Loucy (cell line): ENCODE data around the gene CD82.
"Not testable (repeated sequence)": the region's sequence is repeated elsewhere in the genome, so short reads cannot be mapped to it uniquely, and the experiment has no call there.

Experiments used
- H2AFZ ChIP-seq: fragments of 200-600 bp; sonication (generic); 2 replicates; pipeline ENCODE4 v1.6.0; 2016; ENCODE audit warnings: antibody characterized with exemption, mild to moderate bottlenecking, low read length, moderate library complexity
- H3F3A ChIP-seq: fragments of 200-600 bp; 2 replicates; pipeline ENCODE4 v1.6.0; 2016; ENCODE audit warnings: antibody characterized with exemption, low read depth, mild to moderate bottlenecking
- H3K27me3 ChIP-seq: fragments of 200-600 bp; sonication (generic); 2 replicates; pipeline ENCODE4 v1.6.1; 2014; ENCODE audit warnings: low read length, mild to moderate bottlenecking; ENCODE audit not compliant: insufficient read depth, poor library complexity, severe bottlenecking
- H3K36me3 ChIP-seq: fragments of 200-600 bp; sonication (generic); 2 replicates; pipeline ENCODE4 v1.6.1; 2016; ENCODE audit warnings: low read length; ENCODE audit not compliant: insufficient read depth
- H3K4me1 ChIP-seq: fragments of 200-600 bp; sonication (generic); 2 replicates; pipeline ENCODE4 v1.5.1; 2014; ENCODE audit warnings: low read length, mild to moderate bottlenecking; ENCODE audit not compliant: insufficient read depth, poor library complexity, severe bottlenecking
- H3K4me2 ChIP-seq: fragments of 200-600 bp; sonication (generic); 2 replicates; pipeline ENCODE4 v1.6.0; 2014; ENCODE audit warnings: antibody characterized with exemption, low read length, low read depth, mild to moderate bottlenecking; ENCODE audit not compliant: poor library complexity, severe bottlenecking
- H3K4me3 ChIP-seq: fragments of 200-600 bp; sonication (generic); 2 replicates; pipeline ENCODE4 v1.5.1; 2014; ENCODE audit warnings: low read length, mild to moderate bottlenecking, mixed read lengths; ENCODE audit not compliant: poor library complexity, severe bottlenecking
- H3K79me2 ChIP-seq: fragments of 200-600 bp; sonication (generic); 2 replicates; pipeline ENCODE4 v1.6.1; 2014; ENCODE audit warnings: low read length; ENCODE audit not compliant: insufficient read depth
- H3K9ac ChIP-seq: fragments of 200-600 bp; sonication (generic); 2 replicates; pipeline ENCODE4 v1.6.0; 2014; ENCODE audit warnings: mild to moderate bottlenecking, low read depth, low read length, moderate library complexity; ENCODE audit not compliant: poor library complexity, severe bottlenecking
- H3K9me2 ChIP-seq: fragments of 200-600 bp; sonication (generic); replicated peaks from 2 replicates; pipeline ENCODE4 v1.6.1; 2016; ENCODE audit warnings: low read depth, low read length, mixed read lengths
- H3K9me3 ChIP-seq: fragments of 200-600 bp; sonication (generic); 2 replicates; pipeline ENCODE4 v1.6.1; 2014; ENCODE audit warnings: mild to moderate bottlenecking, antibody characterized with exemption, low read length, low read depth; ENCODE audit not compliant: insufficient read depth
- H4K20me1 ChIP-seq: fragments of 200-600 bp; sonication (generic); 2 replicates; pipeline ENCODE4 v1.6.0; 2014; ENCODE audit warnings: antibody characterized with exemption, low read length, mild to moderate bottlenecking; ENCODE audit not compliant: insufficient read depth, poor library complexity, severe bottlenecking
- EZH2phosphoT487 ChIP-seq: fragments of 200-600 bp; IDR thresholded peaks from 2 replicates; pipeline ENCODE4 v1.6.1; 2018; ENCODE audit warnings: antibody characterized with exemption, mild to moderate bottlenecking, moderate library complexity, borderline replicate concordance
- TF ChIP-seq, protein P1 (sequence below): fragments of 200-600 bp; sonication (generic); conservative IDR thresholded peaks from 2 replicates; pipeline ENCODE4 v1.5.1; 2014; ENCODE audit warnings: mild to moderate bottlenecking, antibody characterized with exemption, low read length

Gene CD82

DNA sequence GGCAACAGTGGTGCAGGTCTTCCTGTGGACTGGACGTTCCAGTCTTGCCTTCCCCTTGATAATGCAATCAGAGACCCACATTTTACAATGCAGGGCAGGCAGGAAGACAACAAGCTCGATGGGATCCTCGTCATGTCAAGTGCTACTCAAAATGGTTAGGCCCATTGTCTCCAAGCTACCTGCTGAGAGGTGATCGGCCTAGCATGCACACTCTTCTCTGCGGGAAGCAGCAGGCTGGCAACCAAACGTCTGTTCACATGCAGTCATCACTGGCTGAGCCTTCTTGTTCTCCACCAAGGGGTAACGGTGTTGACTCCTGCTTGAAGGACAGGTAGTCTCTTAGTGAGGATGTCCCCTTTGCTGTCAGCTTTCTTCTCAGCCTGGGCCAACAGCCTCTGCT is 25.5 kb upstream of the CD82 start:
- TF ChIP-seq, protein P1, sequence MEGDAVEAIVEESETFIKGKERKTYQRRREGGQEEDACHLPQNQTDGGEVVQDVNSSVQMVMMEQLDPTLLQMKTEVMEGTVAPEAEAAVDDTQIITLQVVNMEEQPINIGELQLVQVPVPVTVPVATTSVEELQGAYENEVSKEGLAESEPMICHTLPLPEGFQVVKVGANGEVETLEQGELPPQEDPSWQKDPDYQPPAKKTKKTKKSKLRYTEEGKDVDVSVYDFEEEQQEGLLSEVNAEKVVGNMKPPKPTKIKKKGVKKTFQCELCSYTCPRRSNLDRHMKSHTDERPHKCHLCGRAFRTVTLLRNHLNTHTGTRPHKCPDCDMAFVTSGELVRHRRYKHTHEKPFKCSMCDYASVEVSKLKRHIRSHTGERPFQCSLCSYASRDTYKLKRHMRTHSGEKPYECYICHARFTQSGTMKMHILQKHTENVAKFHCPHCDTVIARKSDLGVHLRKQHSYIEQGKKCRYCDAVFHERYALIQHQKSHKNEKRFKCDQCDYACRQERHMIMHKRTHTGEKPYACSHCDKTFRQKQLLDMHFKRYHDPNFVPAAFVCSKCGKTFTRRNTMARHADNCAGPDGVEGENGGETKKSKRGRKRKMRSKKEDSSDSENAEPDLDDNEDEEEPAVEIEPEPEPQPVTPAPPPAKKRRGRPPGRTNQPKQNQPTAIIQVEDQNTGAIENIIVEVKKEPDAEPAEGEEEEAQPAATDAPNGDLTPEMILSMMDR, result no peak
- TF ChIP-seq EZH2phosphoT487, result no peak
- H3K9me2 ChIP-seq, result no peaks in the 10 kb centered on the region
- H3K4me2 ChIP-seq, result no peak overlapping the region
- H3K9me3 ChIP-seq, result no peaks in the 10 kb centered on the region
- H3K4me3 ChIP-seq, result no peak overlapping the region
- no peaks in the 10 kb centered on the region for H3K4me1 ChIP-seq
- H2AFZ ChIP-seq, result no peak overlapping the region
- no peaks in the 10 kb centered on the region for H3F3A ChIP-seq
- no peak overlapping the region for H3K9ac ChIP-seq
- no peaks in the 10 kb centered on the region for H3K36me3 ChIP-seq
- H3K79me2 ChIP-seq, result no peaks in the 10 kb centered on the region
- no peaks in the 10 kb centered on the region for H4K20me1 ChIP-seq
- no peaks in the 10 kb centered on the region for H3K27me3 ChIP-seq

DNA sequence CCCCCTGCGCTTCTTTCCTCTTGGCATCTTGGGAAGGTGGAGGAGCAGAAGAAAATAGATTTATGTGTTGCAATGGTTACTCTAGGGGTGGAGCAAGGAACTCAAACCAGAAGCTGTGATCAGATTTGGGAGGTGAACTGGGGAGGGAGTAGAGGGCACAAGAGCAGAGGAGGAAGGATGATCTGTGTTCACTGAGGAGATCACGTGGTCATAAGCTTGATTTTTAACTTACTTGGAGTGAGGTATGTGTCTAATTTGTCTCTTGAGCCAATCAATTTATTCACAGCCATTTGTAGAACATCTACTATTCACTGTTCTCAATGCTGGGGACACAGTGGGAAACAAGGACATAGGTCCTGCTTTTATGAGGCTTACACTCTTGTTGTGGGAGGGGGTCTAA is 24.8 kb upstream of the CD82 start:
- no peak overlapping the region for H3K9ac ChIP-seq

DNA sequence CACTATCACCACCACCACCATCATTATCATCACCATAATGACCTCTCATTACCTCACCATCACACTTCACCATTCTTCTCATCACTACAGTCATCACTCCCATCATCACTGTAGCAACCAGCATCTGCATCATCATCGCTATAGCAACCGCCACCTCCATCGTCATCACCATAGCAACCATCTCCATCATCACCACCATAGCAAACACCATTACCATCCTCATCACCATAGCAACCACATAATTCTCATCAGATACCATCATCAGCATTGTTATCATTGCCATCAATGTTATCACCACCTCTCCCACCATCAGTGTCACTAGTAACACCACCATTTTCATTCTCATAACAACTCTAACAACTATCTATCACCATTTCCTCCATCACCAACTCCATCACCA is 23.1 kb upstream of the CD82 start:
- Histone ChIP-seq H3F3A (no peaks in the 10 kb centered on the region), H3K36me3 (no peaks in the 10 kb centered on the region), H3K4me2 (no peak overlapping the region), H3K9ac (no peak overlapping the region), H3K4me3 (no peak overlapping the region), H2AFZ (no peak overlapping the region), H3K79me2 (no peaks in the 10 kb centered on the region), H3K27me3 (no peaks in the 10 kb centered on the region), H3K9me2 (no peaks in the 10 kb centered on the region), H4K20me1 (no peaks in the 10 kb centered on the region), H3K4me1 (no peaks in the 10 kb centered on the region), H3K9me3 (no peaks in the 10 kb centered on the region)
- TF ChIP-seq, protein P1, result no peak
- TF ChIP-seq EZH2phosphoT487, result no peak

More for the DNA sequence above, 24.8 kb upstream of the CD82 start:
- H3F3A ChIP-seq, result no peaks in the 10 kb centered on the region
- no peaks in the 10 kb centered on the region for H3K79me2 ChIP-seq
- H3K36me3 ChIP-seq, result no peaks in the 10 kb centered on the region
- H3K4me2 ChIP-seq, result no peak overlapping the region
- no peaks in the 10 kb centered on the region for H4K20me1 ChIP-seq
- H3K9me3 ChIP-seq, result no peaks in the 10 kb centered on the region
- H3K27me3 ChIP-seq, result no peaks in the 10 kb centered on the region
- no peaks in the 10 kb centered on the region for H3K4me1 ChIP-seq
- H3K9me2 ChIP-seq, result no peaks in the 10 kb centered on the region
- H2AFZ ChIP-seq, result no peak overlapping the region
- no peak overlapping the region for H3K4me3 ChIP-seq
- no peak for TF ChIP-seq EZH2phosphoT487
- TF ChIP-seq, protein P1, result no peak

DNA sequence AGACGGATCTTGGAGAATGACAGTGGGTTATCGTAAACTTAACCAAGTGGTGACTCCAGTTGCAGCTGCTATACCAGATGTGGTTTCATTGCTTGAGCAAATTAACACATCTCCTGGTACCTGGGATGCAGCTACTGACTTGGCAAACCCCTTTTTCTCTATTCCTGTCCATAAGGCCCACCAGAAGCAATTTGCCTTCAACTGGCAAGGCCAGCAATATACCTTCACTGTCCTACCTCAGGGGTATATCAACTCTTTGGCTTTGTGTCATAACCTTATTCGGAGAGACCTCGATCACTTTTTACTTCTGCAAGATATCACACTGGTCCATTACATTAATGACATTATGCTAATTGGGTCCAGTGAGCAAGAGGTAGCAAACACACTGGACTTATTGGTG is 18.5 kb upstream of the CD82 start:
- H3K4me3 ChIP-seq, H2AFZ ChIP-seq, H3K27me3 ChIP-seq, H3K36me3 ChIP-seq, H3K79me2 ChIP-seq, H3K4me1 ChIP-seq, H3K9me2 ChIP-seq, H4K20me1 ChIP-seq, H3F3A ChIP-seq, H3K4me2 ChIP-seq, H3K9me3 ChIP-seq, H3K9ac ChIP-seq: not testable (repeated sequence)

DNA sequence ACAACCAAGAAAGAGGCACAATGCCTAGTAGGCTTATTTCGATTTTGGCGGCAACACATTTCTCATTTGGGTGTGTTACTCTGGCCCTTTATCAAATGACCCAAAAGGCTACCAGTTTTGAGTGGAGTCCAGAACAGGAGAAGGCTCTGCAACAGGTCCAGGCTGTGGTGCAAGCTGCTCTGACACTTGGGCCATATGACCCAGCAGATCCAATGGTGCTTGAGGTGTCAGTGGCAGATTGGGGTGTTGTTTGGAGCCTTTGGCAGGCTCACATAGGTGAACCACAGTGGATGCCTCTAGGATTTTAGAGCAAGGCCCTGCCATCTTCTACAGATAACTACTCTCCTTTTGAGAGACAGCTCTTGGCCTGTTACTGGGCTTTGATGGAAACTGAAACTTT is 17.9 kb upstream of the CD82 start:
- not testable (repeated sequence) for H3K36me3 ChIP-seq

More for the DNA sequence above, 17.9 kb upstream of the CD82 start:
- not testable (repeated sequence) for H3K79me2 ChIP-seq, H3K9me2 ChIP-seq, H3F3A ChIP-seq, H3K4me1 ChIP-seq, H4K20me1 ChIP-seq, H3K9ac ChIP-seq, H2AFZ ChIP-seq, H3K9me3 ChIP-seq, H3K27me3 ChIP-seq, H3K4me3 ChIP-seq, H3K4me2 ChIP-seq
